ENCODE measurements around the gene DHRS7B.
"Not testable (repeated sequence)": the region's sequence is repeated elsewhere in the genome, so short reads cannot be mapped to it uniquely, and the experiment has no call there.

The DHRS7B gene

DNA sequence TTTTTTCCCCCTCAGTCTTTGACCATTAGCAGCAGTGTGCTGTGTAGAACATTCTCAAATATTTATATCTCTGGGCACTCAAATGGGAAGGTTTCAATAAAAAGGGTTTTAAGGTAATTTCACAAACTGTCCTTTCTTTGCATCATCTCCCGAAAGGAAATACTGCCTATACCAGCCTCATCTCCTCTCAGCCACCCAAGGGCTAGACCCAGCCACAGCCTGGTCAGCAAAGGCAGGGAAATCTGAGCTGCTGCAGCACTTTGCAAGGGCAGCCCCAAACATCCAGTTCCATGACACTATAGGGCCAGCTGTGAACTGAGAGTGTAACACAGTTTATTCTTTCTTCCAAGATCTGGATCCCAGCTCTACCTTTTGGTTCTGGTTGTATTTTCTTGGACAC is 58.3 kb downstream of the DHRS7B start:
- no peak for DNase-seq

DNA sequence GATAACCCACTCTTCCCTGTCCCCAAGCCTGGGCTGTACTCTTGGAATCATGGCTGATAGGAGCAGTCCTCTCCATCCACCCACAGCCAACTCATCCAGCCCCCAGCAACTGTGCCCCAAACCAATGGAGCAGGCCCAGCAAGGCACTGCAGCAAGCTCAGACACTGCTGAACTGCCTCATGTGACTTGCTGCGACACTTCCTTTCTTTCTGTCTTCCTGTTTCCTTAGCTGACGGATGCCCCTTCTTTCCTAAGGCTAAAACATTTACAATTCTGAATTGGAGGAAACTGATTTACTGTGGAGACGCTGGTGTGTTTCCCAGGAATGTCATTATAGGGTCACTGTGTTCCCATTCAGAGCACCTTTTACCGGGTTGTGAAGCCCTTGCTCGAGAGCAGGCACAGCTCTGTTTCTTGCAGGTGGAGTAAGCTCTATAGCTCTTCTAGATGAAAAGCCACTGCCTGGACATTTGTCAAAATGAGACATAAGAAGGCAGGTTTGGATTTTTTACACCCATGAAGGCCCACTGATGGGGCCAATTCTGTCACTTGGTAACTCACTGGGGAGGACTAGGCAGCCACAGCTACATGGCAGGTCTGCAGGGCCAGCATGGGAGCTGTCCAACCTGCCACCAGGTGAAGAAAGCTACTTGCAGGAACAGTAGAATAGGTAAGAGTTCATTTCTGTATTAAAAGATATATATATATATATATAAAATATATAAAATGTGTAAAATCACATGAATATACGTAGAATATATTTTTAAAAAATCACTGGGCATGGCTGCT is 59.8 kb downstream of the DHRS7B start:
- DNase-seq, result no peak

DNA sequence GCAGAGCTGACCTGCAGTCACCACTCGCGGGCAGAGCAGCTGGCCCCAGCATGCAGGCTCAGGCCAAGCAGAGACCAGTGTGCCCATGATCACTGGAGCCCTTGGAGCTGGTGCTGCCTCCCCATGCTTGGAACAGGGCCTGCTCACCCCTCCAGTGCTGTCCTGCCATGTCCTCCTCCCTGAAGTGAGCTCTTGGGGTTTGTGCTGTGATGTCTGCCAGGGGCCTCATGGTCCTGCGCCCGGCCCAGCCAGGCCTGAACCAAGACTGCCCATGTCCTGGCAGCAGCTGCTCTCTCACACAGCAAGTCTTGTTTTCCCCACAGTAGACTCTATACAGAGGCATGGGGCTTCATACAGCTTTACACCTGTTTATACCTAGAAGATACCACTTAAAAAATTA is 62.6 kb downstream of the DHRS7B start:
- DNase-seq, result no peak

DNA sequence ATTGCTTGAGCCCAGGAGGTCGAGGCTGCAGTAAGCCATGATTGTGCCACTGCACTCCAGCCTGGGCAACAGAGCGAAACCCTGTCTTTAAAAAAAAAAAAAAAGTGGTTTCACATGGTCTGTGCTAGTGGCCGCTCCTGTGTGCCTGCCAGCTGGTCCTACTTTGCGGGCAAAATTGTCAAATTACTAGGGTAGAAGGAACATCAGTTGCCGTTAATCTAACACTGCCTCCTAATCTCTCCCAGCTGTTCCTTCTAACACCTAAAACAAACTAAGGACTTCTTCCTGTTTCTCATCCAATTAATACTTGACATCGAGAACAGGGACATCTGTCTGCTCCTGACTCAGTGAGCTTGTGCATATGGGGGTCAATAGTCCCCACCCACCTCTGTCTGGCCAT is 63.3 kb downstream of the DHRS7B start:
- DNase-seq, result no peak

DNA sequence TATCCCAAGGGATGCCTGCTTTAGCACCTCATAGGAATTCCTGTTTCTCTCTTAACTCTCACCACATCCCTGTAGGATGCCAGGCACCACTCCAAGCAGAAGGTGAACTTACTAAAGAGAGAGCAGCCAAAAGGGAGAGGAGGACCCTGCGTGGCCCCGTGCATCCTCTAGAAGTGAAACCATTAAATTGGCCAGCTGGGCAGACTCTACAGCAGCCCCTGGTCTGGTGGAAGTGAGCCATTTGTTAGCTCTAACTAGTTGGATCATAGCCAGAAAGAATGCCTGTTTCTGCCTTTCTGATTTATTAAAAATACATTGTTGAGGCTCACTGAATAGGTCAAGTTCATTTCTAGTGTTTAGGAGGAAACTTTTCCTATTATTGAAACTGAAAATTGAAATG is 64.9 kb downstream of the DHRS7B start:
- no peak for DNase-seq

DNA sequence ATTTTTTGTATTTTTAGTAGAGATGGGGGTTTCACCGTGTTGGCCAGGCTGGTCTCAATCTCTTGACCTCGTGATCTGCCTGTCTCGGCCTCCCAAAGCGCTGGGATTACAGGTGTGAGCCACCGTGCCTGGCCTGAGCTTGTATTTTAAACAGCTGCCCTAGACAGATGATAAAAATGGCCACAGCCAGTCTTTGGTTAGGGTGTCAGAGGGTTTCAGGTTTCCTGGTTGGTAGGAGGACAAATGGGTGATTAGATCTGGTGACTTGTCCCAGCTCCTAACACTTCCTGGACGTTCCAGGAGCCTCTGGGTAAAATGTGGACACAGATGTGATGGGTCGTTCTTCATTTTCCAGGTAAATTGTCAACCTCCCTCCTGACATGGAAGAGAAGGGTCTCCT is 65.7 kb downstream of the DHRS7B start:
- not testable (repeated sequence) for DNase-seq

DNA sequence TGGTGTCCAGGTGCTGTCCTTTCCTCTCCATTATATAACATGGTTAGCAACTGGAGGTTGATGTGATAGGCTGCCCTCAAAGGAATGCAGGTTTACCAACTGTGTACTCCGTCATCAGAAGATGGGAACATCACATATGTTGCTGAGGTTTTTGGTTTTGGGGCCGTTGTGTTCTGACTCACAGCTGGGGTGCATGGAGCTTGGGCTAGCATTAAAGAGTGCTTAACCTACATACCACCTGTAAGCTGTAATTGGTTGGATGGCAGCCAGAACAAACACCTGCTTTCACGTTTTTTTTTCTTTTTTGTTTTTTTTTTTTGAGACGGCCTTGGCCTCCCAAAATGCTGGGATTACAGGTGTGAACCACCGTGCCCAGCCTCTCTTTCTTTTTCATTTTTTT is 66.3 kb downstream of the DHRS7B start:
- DNase-seq, result no peak

DNA sequence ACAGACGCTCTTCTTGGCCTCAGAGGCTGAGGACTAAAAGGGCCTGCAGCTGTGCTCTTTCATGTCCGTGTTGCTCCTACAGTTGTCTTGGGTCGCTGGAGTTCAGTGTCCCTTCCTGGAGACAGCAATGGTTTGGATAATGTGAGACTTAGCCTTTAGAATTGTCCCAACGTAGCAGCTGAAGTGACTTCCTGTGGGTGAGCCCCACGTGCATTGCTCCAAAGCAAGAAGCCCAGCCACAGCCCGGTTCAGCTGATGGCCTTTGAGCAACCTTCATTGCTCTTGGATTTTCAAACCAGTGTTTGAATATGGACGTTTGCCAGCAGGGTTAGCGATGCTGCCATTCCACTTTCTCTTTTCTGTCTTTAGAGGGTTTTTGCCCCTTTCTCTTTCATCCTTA is 67.5 kb downstream of the DHRS7B start:
- DNase-seq, result no peak

DNA sequence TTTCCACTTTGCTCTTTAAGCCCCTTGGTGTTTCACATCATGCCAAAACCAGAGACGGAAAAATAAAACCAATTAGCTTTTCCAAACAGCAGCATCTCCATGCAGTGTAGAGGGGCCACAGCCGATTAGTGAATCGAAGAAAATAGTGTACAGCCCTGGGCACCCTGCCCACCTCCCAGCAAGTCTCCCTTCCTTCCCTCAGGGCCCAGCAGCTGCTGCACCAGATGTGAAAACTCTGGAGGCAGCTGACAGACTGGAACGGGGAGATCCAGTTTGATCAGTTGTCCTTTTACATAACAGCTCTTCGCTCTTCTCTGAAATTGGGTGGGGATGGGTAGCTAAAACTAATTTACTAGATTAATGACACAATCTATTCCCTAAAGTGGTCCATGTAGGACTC is 67.9 kb downstream of the DHRS7B start:
- DNase-seq, result no peak

DNA sequence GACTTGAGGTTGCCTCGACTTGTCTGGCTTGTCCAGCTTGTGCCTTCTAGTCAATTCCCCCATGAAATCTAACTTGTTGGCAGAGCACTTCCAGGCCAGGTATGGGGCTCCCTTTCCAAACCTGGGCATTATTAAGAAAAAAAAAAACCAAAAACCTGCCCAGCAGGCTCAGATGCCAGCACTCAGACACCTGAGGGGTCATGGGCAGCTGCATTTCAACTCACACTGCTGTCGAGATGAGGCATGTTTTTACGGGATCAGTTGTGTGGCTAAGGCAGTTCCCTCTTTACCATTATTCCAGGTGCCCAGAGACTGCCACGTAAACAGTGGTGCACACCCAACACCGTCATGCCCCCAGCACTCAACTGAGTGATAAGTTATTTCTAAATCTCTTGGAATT is 69.4 kb downstream of the DHRS7B start:
- DNase-seq, result no peak

DNA sequence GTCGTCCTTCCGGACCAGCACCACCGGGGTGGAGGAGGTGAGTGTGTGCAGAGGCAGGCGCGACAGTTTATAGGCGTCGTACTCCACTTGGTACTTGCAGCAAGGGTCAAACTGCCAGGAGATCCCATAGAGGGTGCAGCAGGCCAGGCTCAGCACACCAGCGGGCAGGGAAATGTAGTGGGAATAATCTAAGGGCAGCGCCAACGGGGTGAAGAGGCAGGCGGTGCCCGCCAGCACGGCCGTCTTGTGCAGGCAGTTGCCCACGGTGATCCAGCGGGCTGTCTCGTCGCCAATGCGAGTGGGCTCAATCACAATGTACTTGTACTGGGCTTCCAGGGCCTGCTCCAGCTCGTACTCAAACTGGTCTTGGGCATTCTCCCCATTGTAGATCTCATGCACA is 71.6 kb downstream of the DHRS7B start:
- no peak for DNase-seq

DNA sequence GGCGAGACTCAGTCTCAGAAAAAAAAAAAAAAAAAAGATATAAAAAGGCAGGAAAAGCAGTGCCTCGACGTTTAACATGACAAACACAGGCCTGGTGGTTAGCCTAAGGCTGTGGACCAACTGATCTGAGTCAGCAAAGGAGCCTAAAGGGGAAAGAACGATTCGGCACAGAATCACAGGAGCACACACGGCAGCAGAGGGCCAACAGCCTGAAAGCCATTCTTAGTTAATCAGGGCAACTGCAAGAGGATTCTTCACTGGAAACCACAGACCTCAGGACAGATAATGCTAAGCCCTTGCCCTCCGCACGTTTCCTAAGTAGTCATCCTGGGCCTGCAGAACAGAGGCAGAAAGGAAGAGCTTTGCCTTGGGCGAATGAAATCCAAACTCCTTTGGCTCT is 72.5 kb downstream of the DHRS7B start:
- no peak for DNase-seq

DNA sequence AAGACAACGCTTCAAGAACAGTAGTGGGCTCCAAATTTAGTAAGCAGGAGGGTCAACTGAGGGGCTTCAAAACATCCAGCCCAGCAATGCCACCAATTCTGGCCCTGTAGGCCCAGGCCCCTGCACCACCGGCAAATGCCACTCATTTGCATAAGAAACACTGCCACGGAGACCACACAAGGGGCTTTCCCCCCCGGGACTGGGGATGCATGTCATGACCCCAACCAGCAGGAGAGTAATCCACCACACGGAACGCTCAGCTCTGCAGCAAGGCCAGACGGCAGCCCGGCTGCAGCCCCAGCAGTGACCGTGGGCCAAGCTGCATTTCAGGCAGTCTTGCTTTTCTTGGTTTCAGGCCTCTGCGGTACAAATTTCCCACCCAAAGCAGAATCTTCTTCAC is 73.1 kb downstream of the DHRS7B start:
- no peak for DNase-seq

DNA sequence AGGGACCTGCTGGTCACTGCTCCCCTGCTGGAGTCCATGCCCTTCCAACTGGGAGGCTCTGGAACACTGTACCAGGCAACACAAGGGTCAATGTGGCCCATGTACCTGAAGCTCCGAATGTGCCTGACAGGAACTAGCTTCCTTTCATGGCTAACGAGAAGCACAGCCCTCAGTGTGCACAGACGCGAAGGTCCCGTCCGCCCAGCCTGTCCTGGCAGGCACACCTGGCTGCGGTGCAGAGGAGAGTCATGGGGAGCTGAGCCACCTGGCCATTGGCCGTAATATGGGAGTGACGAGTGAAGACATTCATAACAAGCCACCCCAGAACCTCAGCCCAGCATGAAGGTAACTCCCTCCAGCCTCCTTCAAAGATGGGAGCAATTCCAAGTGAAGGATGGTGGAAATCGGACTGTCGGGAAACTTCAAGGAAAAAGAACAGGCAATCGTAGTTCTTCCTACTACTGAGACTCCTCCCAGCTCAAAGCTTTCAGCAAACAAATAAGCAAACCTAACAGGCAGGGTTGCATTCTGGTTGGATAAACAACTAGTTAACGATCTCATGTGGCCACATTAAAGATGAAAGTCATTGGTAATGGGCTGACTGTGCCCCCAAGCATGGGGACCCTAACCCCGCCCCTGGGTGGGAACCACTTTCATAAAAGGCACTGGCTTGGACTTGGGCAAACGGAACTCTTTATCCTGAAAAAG is 74.0 kb downstream of the DHRS7B start:
- DNase-seq, result no peak

DNA sequence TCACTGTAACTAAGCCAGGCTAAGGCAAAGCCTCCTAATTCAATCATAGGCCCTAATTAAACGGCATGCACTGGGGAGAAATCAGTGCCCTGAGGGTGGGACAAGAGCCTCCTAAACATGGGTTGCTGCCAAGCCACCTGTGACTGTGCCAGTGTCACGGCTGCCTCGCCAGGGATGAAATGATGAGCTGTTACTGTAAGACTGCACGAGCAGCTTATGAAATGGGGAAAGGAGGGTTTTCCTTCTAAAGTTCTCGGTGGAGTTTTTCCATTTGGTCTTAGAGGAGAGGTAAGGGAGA is 74.5 kb downstream of the DHRS7B start:
- no peak for DNase-seq

DNA sequence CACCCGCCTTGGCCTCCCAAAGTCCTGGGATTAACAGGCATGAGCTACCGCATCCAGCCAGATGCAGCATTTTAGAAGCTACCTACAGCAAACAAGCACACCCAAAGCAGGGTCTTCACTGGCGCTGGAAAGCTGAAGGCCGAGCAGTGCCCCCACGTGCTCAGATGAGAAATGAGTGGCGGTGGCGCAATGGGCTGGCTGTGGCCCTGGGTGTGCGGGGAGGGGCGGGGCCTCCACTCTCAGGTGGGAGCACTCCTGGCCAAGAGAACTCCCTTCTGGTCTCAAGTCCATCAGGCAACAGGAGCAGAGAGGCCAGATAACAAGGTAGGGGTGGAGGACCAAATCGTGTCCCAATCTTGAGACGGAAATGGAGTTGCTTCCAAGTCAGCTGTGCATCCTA is 75.1 kb downstream of the DHRS7B start:
- no peak for DNase-seq

DNA sequence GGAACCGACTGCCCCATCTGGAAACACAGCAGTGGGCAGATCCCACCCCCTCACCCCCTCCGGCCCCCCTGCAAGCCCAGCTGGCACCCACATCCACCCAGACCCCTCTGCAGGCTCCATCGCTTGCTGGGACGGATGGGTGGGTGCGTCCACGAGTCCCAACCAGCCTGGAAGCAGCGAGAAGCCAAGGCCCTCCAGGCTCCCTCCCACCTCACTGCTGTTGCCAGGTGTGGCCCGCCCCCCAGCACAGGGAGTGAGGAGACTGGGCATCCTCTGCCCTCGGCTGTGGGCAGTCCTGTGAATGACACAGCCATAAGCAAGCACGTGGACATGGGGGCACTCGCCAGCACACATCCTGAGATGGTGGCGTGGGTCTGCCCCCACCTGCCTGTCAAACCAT is 75.7 kb downstream of the DHRS7B start:
- no peak for DNase-seq

DNA sequence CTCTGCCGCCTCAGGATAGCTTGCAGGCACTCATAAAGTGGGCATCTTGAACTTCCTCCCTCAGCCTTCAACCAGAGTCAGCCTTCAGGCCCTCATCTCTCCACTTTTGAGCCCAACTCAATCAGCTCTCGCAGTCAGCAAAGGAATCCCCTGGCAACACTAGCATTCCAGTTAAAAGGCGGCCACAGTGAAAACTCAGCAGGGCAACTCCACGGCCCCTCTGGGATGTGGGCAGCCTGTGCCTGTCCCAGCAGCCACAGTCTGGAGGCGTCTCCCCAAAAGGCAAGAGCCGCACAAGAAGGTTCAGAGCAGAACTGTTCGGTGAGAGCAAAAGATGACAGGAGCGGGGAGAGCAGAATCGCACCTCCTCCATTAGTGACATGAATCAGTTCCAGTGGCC is 78.2 kb downstream of the DHRS7B start:
- no peak for DNase-seq

DNA sequence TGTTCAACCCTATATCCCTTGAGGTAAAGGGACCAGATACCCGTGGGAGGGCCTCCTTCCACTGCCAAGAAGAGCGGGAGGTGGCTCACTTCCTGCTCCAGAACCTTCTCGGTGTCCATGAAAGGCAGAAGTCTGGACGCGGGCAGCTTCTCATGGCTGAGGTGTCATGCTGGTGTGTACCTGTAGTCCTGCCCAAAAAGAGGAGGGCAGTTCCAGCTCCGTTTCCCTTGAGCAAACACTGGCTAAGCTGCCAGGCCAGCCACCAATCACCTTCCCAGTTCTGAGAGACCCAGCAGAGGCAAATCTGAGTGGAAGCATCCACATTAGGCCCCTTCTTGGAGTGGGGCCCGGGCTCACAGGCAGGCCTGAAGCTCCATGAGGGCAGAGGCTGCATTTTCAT is 81.6 kb downstream of the DHRS7B start:
- no peak for DNase-seq

DNA sequence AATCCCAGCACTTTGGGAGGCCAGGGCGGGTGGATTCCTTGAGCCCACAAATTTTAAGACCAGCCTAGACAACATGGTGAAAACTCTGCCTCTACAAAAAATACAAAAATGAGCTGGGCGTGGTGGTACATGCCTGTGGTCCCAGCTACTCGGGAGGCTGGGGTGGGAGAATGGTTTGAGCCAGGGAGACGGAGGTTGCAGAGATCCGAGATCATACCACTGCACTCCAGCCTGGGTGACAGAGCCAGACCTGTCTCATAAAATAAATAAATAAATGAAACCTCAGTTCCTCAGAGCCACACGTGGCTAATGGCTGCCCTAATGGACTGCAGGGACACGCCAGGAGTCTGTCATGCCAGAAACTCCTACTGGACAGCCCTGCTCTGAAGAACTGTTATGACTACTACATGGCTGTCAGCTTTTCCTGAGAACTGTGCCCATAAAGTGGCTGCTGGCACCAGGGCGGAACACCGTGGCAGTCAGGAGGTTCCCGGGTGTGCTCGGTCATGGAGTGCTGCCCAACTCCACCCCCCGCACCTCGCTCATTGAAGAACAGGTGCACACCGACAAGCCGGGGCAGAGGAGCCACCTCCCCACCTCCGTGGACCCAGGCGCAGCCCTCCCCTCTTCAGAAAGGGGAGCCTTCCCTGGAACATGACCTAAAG is 82.9 kb downstream of the DHRS7B start:
- no peak for DNase-seq

DNA sequence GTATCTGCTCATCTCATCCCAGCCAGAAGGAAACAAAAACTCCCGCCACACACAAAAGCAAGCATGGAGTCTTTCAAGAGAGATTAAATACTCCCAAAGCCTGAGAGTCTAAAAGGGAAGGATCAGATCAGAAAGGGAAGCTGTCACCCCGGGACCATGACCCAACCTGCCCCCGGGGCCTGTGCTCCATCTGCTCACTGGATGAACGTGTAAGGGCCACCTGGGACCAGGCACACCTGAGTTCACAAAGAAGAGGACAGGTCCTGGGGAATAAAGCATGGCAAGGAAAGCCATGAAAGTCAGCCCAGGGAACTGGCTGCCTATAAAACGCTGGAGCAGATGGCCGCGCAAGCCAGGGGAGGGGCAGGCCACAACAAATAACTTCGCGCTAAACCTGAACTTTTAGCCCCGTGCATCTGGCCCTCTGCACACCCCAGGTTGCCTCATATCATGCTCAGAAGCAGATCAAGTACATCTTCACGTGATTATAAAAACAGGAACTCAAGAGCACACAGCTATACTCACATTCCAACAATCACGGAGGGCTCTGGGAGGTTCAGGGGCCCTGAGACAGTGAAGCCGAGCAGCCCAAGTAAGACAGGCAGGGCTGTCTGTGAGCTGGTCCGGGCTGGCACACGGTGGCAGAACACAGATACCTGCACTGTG is 83.8 kb downstream of the DHRS7B start:
- no peak for DNase-seq

DNA sequence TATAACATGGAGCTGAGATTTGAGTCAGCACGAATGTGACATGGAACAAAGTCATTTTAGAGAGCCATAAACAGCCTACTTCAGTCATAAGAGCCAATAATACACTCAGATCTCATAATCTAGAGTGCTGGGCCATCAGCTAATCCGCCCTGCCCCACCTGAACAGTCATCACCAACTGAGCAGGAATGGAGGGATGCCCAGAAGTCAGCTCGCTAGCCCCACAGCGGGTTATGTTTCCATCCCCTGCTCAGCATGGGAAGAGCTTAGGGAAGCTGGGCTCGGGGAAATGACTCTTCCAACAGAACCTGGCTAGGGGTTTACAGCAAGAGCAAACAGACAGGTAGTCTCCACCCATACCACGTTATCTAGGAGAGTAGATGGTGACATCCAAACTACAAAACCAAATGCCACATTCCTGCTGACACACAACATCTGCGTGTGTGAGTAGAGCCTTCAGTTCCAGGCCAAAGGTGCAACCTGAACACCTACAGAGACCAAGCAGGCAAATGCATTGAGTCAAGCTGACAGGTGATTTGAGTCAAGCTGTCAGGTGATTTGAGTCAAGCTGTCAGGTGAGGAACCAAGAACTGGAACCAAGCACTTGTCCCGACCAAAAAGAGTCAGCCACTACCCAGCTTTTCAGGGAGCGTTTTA is 85.2 kb downstream of the DHRS7B start:
- DNase-seq, result no peak

Data from activated T-cell treated with anti-CD3 and anti-CD28 coated beads, Interleukin-2, amount 50 U/mL, for 48 hours (primary cell).